ENCODE results near the gene RXFP1.
A peak's percentile ranks its signal among the peaks of the same experiment; 100 is the strongest.
"Not testable (repeated sequence)": the region's sequence is repeated elsewhere in the genome, so short reads cannot be mapped to it uniquely, and the experiment has no call there.

Gene RXFP1

DNA sequence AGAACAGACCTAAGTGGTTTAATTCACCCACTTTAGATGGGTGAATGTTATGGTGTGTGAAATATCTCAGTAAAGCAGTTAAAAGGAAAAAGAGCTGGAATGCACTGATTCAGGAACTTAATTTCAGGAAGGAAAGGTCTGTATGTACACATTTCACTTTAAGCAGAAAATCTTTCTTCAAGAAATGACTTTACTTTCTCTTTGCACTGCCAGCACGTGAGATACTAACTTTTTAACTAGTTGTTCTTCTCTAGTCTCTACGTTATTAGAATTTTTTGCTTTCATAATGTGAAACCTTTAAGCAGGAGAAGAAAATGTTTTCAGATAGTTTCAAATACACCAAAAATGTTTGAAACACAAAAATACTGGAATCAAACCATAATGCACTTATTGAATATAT lies 131.2 kb downstream of the RXFP1 start:
- no peak for DNase-seq
- Histone ChIP-seq H3K4me1 (ENCODE audit: insufficient read depth, low read length) (peaks cover 4% of the 10 kb centered on the region; the same call in 1 of the 2 replicates), H3K27me3 (ENCODE audit: insufficient read depth, low read length, poor library complexity) (no peaks in the 10 kb centered on the region), H3K9me3 (ENCODE audit: insufficient read depth, low read length, severe bottlenecking) (no peaks in the 10 kb centered on the region), H2AFZ (ENCODE audit: low read depth, low read length) (peak overlapping the region; percentile 6; the same call in 1 of the 2 replicates), H4K20me1 (ENCODE audit: insufficient read depth, low read length) (no peaks in the 10 kb centered on the region), H3K4me3 (ENCODE audit: low read depth in 1 of 2, low read length in 2 of 2) (no peak overlapping the region), H3K4me2 (ENCODE audit: insufficient read depth, low read length) (peak overlapping the region; percentile 21; the same call in 1 of the 2 replicates), H3K79me2 (ENCODE audit: insufficient read depth, low read length) (no peaks in the 10 kb centered on the region), H3K36me3 (ENCODE audit: insufficient read depth, low read length) (no peaks in the 10 kb centered on the region), H3K27ac (ENCODE audit: low read length) (no peak overlapping the region), H3K9ac (ENCODE audit: low read depth, low read length) (no peak overlapping the region)
- TF ChIP-seq EZH2 (IDR thresholded peaks at IDR 0.05; ENCODE audit: borderline replicate concordance, low read depth, low read length, severe bottlenecking): no peak
- TF ChIP-seq, protein P1, sequence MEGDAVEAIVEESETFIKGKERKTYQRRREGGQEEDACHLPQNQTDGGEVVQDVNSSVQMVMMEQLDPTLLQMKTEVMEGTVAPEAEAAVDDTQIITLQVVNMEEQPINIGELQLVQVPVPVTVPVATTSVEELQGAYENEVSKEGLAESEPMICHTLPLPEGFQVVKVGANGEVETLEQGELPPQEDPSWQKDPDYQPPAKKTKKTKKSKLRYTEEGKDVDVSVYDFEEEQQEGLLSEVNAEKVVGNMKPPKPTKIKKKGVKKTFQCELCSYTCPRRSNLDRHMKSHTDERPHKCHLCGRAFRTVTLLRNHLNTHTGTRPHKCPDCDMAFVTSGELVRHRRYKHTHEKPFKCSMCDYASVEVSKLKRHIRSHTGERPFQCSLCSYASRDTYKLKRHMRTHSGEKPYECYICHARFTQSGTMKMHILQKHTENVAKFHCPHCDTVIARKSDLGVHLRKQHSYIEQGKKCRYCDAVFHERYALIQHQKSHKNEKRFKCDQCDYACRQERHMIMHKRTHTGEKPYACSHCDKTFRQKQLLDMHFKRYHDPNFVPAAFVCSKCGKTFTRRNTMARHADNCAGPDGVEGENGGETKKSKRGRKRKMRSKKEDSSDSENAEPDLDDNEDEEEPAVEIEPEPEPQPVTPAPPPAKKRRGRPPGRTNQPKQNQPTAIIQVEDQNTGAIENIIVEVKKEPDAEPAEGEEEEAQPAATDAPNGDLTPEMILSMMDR (IDR thresholded peaks at IDR 0.05; ENCODE audit: borderline replicate concordance, extremely low read depth, low read length, poor library complexity, severe bottlenecking): no peak
- no peak; the same call in 2 of the 3 replicates for ATAC-seq (ENCODE audit: insufficient read depth, low read depth)

DNA sequence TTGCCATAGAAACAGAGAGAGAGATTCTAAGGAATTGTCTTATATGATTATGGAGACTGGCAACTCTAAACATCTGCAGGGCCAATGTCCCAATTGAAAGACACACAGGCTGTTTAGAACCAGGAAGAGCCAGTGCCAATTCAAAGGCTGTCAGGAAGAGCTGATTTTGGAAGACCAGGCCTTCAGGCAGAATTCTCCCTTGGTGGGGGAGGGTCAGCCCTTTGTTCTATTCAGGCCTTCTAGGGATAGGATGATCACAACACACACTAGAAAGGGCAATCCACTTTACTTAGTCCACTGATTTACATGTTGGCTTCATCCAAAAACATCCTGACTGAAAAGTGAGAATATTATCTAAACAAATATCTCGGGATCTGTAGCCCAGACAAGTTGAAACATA lies 134.8 kb downstream of the RXFP1 start:
- Histone ChIP-seq H3K9me3 (ENCODE audit: insufficient read depth, low read length, severe bottlenecking) (no peaks in the 10 kb centered on the region), H3K4me3 (ENCODE audit: low read depth in 1 of 2, low read length in 2 of 2) (no peak overlapping the region), H3K4me2 (ENCODE audit: insufficient read depth, low read length) (no peak overlapping the region), H3K79me2 (ENCODE audit: insufficient read depth, low read length) (no peaks in the 10 kb centered on the region), H3K4me1 (ENCODE audit: insufficient read depth, low read length) (peaks cover 4% of the 10 kb centered on the region; the same call in 1 of the 2 replicates), H3K27me3 (ENCODE audit: insufficient read depth, low read length, poor library complexity) (no peaks in the 10 kb centered on the region), H4K20me1 (ENCODE audit: insufficient read depth, low read length) (no peaks in the 10 kb centered on the region), H3K9ac (ENCODE audit: low read depth, low read length) (no peak overlapping the region), H3K36me3 (ENCODE audit: insufficient read depth, low read length) (no peaks in the 10 kb centered on the region), H3K27ac (ENCODE audit: low read length) (no peak overlapping the region), H2AFZ (ENCODE audit: low read depth, low read length) (no peak overlapping the region)
- TF ChIP-seq, protein P1 (IDR thresholded peaks at IDR 0.05; ENCODE audit: borderline replicate concordance, extremely low read depth, low read length, poor library complexity, severe bottlenecking): no peak
- no peak for TF ChIP-seq EZH2 (IDR thresholded peaks at IDR 0.05; ENCODE audit: borderline replicate concordance, low read depth, low read length, severe bottlenecking)
- no peak for ATAC-seq (ENCODE audit: insufficient read depth, low read depth)
- DNase-seq: no peak

DNA sequence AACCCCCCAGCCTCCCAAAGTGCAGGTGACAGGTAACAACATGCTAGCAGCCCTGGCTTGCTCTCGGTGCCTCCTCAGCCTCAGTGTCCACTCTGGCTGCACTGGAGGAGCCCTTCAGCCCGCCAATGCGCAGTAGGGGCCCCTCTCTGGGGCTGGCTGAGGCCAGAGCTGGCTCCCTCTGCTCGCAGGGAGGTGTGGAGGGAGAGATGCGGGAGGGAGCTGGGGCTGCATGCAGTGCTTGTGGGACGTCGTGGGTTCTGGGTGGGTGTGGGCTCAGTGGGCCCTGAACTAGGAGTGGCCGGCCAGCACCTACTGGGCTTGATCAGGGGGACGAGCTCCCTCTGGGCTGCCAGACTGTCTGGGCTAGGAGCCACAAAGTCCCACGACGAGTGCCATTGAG lies 135.6 kb downstream of the RXFP1 start:
- Histone ChIP-seq H3K9ac (ENCODE audit: low read depth, low read length) (no peak overlapping the region), H3K4me2 (ENCODE audit: insufficient read depth, low read length) (no peak overlapping the region), H3K4me3 (ENCODE audit: low read depth in 1 of 2, low read length in 2 of 2) (no peak overlapping the region), H3K9me3 (ENCODE audit: insufficient read depth, low read length, severe bottlenecking) (no peaks in the 10 kb centered on the region), H3K79me2 (ENCODE audit: insufficient read depth, low read length) (no peaks in the 10 kb centered on the region), H2AFZ (ENCODE audit: low read depth, low read length) (no peak overlapping the region), H3K27me3 (ENCODE audit: insufficient read depth, low read length, poor library complexity) (no peaks in the 10 kb centered on the region), H3K27ac (ENCODE audit: low read length) (no peak overlapping the region), H3K36me3 (ENCODE audit: insufficient read depth, low read length) (no peaks in the 10 kb centered on the region), H4K20me1 (ENCODE audit: insufficient read depth, low read length) (no peaks in the 10 kb centered on the region), H3K4me1 (ENCODE audit: insufficient read depth, low read length) (peaks cover 4% of the 10 kb centered on the region; the same call in 1 of the 2 replicates)
- ATAC-seq (ENCODE audit: insufficient read depth, low read depth): no peak
- TF ChIP-seq, protein P1 (IDR thresholded peaks at IDR 0.05; ENCODE audit: borderline replicate concordance, extremely low read depth, low read length, poor library complexity, severe bottlenecking): no peak
- no peak for TF ChIP-seq EZH2 (IDR thresholded peaks at IDR 0.05; ENCODE audit: borderline replicate concordance, low read depth, low read length, severe bottlenecking)
- DNase-seq: no peak

DNA sequence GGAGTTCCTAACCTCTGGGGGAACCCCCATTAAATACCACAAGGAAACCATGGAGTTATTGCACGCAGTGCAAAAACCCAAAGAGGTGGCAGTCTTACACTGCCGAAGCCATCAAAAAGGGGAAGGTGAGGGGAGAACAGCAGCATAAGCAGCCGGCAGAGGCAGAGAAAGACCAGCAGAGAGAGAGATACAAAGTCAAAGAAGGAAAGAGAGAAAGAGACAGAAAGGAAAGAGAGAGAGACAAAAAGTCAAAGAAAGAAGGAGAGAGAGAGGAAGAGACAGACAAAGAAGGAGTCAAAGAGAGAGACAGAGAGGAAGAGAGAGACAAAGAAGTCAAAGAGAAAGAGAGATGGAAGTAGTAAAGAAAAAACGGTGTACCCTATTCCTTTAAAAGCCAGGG lies 141.6 kb downstream of the RXFP1 start:
- H3K27me3 ChIP-seq (ENCODE audit: insufficient read depth, low read length, poor library complexity); DNase-seq; H3K4me3 ChIP-seq (ENCODE audit: low read depth in 1 of 2, low read length in 2 of 2); H3K4me2 ChIP-seq (ENCODE audit: insufficient read depth, low read length); H3K9ac ChIP-seq (ENCODE audit: low read depth, low read length); H2AFZ ChIP-seq (ENCODE audit: low read depth, low read length); ATAC-seq (ENCODE audit: insufficient read depth, low read depth); H3K27ac ChIP-seq (ENCODE audit: low read length); H3K4me1 ChIP-seq (ENCODE audit: insufficient read depth, low read length); H4K20me1 ChIP-seq (ENCODE audit: insufficient read depth, low read length); H3K9me3 ChIP-seq (ENCODE audit: insufficient read depth, low read length, severe bottlenecking): not testable (repeated sequence)
- Histone ChIP-seq H3K36me3 (ENCODE audit: insufficient read depth, low read length) (peaks cover 21% of the 10 kb centered on the region; the same call in 1 of the 2 replicates), H3K79me2 (ENCODE audit: insufficient read depth, low read length) (peaks cover 15% of the 10 kb centered on the region)

DNA sequence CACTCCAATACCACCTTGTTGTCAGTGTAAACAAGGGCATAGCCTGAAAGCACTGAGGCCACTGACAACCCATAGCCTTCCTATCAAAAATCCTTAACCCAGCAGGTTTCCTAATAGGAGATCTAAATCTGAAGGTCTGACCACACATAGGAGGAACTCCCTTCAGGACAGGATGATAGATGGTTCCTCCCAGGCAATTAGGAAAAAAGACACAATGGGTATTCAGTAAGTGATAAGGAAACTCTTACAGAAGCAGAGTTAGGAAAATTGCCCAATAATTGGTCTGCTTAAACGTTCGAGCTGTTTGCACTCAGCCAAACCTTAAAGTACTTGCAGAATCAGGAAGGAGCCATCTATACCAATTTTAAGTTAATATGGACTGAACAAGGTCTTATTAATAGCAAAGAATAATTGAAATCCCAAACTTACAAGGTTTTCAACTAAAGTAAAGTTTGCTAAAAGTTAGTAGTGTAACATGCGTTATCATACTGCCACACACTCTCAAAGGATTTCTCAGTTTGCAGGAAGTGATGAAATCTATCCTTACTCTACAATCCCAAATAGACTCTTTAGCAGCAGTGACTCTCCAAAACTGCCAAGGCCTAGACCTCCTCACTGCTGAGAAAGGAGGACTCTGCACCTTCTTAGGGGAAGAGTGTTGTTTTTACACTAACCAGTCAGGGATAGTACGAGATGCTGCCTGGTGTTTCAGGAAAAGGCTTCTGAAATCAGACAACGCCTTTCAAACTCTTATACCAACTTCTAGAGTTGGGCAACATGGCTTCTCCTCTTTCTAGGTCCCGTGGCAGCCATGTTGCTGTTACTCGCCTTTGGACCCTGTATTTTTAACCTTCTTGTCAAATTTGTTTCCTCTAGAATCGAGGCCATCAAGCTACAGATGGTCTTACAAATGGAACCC lies 142.3 kb downstream of the RXFP1 start:
- H3K4me2 ChIP-seq (ENCODE audit: insufficient read depth, low read length); DNase-seq; H3K9ac ChIP-seq (ENCODE audit: low read depth, low read length); H3K4me1 ChIP-seq (ENCODE audit: insufficient read depth, low read length); H3K4me3 ChIP-seq (ENCODE audit: low read depth in 1 of 2, low read length in 2 of 2); H3K27me3 ChIP-seq (ENCODE audit: insufficient read depth, low read length, poor library complexity); ATAC-seq (ENCODE audit: insufficient read depth, low read depth); H3K27ac ChIP-seq (ENCODE audit: low read length); H4K20me1 ChIP-seq (ENCODE audit: insufficient read depth, low read length); H3K9me3 ChIP-seq (ENCODE audit: insufficient read depth, low read length, severe bottlenecking); H2AFZ ChIP-seq (ENCODE audit: low read depth, low read length): not testable (repeated sequence)
- peaks cover 22% of the 10 kb centered on the region for H3K79me2 ChIP-seq (ENCODE audit: insufficient read depth, low read length)
- peaks cover 23% of the 10 kb centered on the region for H3K36me3 ChIP-seq (ENCODE audit: insufficient read depth, low read length)

Measured in DND-41 (cell line).